NOMO-1 (cell line): Measurements from ENCODE around the gene STOX2.
A peak's percentile ranks its signal among the peaks of the same experiment; 100 is the strongest.

ENCODE experiments used
- DNase-seq, 2 experiments: peaks; one replicate each; lab custom pipeline; 2025; ENCODE audit not compliant: unreplicated experiment in 2 of 2; lab: John Stamatoyannopoulos, UW

The STOX2 gene

GRCh38 chr4:183905081-183905592 is at the start of gene STOX2:
Gene STOX2, plus strand, starts transcription at chr4:183905307. Its CDS starts 1,484 bp downstream, at chr4:183906791.
- DNase-seq, result peak; percentile 74 to 79

GRCh38 chr4:183855323-183856190 is 49.5 kb upstream of the STOX2 start:
- DNase-seq, result no peak

GRCh38 chr4:183857040-183857439 is 48.1 kb upstream of the STOX2 start:
- no peak for DNase-seq

- DNase-seq, result no peak
Observed at GRCh38 chr4:183858011-183858615, 47.0 kb upstream of the STOX2 start.

- no peak for DNase-seq
Observed at GRCh38 chr4:183860119-183860518, 45.0 kb upstream of the STOX2 start.

- DNase-seq, result no peak
Observed at GRCh38 chr4:183860731-183861130, 44.4 kb upstream of the STOX2 start.

GRCh38 chr4:183861426-183861825 is 43.7 kb upstream of the STOX2 start:
- DNase-seq, result no peak

GRCh38 chr4:183863155-183863825 is 41.8 kb upstream of the STOX2 start:
- DNase-seq, result no peak

GRCh38 chr4:183867247-183867646 is 37.9 kb upstream of the STOX2 start:
- DNase-seq, result no peak

GRCh38 chr4:183870997-183871396 is 34.1 kb upstream of the STOX2 start:
- no peak for DNase-seq

GRCh38 chr4:183871581-183871980 is 33.5 kb upstream of the STOX2 start:
- DNase-seq, result no peak

GRCh38 chr4:183872531-183872930 is 32.6 kb upstream of the STOX2 start:
- DNase-seq, result peak; percentile 70 to 83

GRCh38 chr4:183873409-183874185 is 31.5 kb upstream of the STOX2 start:
- peak in 1 of 2 experiments; percentile 8 for DNase-seq

- peak; percentile 63 to 64 for DNase-seq
Observed at GRCh38 chr4:183875251-183875825, 29.8 kb upstream of the STOX2 start.

GRCh38 chr4:183876268-183876934 is 28.7 kb upstream of the STOX2 start:
- DNase-seq, result no peak

GRCh38 chr4:183878251-183878970 is 26.7 kb upstream of the STOX2 start:
- DNase-seq, result no peak

- no peak for DNase-seq
Observed at GRCh38 chr4:183885205-183885720, 19.8 kb upstream of the STOX2 start.

GRCh38 chr4:183887351-183887750 is 17.8 kb upstream of the STOX2 start:
- DNase-seq, result no peak

- no peak for DNase-seq
Observed at GRCh38 chr4:183888564-183888963, 16.5 kb upstream of the STOX2 start.
